Activated T-cell treated with anti-CD3 and anti-CD28 coated beads, Interleukin-2, amount 50 U/mL, for 24 hours (primary cell): ENCODE data around the gene MCM5.
"Not testable (repeated sequence)": the region's sequence is repeated elsewhere in the genome, so short reads cannot be mapped to it uniquely, and the experiment has no call there.

Experiments
- DNase-seq: peaks from one replicate; pipeline ENCODE4 v3.0.0-alpha.2; 2020
- H3K27ac Mint-ChIP-seq: 2 replicates; pipeline ENCODE4 v1.8.0; 2020; ENCODE audit warnings: mild to moderate bottlenecking, mixed read lengths
- H3K27me3 Mint-ChIP-seq: 2 replicates; pipeline ENCODE4 v1.8.0; 2020; ENCODE audit warnings: mixed read lengths
- H3K36me3 Mint-ChIP-seq: 2 replicates; pipeline ENCODE4 v1.8.0; 2020; ENCODE audit warnings: low read depth, mixed read lengths
- H3K4me1 Mint-ChIP-seq: 2 replicates; pipeline ENCODE4 v1.8.0; 2020; ENCODE audit warnings: low read depth, mixed read lengths
- H3K4me3 Mint-ChIP-seq: 2 replicates; pipeline ENCODE4 v1.8.0; 2020; ENCODE audit warnings: mild to moderate bottlenecking, moderate library complexity, mixed read lengths
- H3K9me3 Mint-ChIP-seq: 2 replicates; pipeline ENCODE4 v1.8.0; 2020; ENCODE audit warnings: mixed read lengths

Gene MCM5

GRCh38 chr22:35386670-35387288, 13.2 kb upstream of the MCM5 start:
- no peak for DNase-seq
- H3K27ac Mint-ChIP-seq: no peak overlapping the region
- no peaks in the 10 kb centered on the region for H3K36me3 Mint-ChIP-seq
- no peak overlapping the region for H3K4me3 Mint-ChIP-seq
- no peaks in the 10 kb centered on the region for H3K9me3 Mint-ChIP-seq
- peaks cover under 1% of the 10 kb centered on the region for H3K4me1 Mint-ChIP-seq
- H3K27me3 Mint-ChIP-seq: peaks cover 50% of the 10 kb centered on the region

DNA sequence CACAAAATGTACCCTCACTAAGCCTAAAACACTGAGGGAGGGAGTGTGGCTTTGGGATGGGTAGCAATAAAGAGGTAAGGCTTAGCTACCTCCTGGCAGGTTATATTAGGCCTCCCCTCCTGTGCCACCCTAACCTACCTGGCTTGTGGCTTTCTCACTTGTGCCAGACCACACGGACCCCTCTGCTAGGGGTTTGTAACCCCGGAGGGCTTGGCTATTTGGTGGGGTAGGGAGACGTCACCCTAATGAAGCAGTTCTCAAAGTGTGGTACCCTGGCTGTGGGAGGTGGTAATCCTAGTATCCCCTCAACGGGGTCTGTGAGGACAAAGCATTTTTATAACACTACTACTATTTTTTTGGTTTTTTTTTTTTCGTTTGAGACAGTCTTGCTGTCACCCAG, 9.0 kb upstream of the MCM5 start:
- no peak for DNase-seq
- no peaks in the 10 kb centered on the region for H3K36me3 Mint-ChIP-seq
- no peak overlapping the region for H3K27ac Mint-ChIP-seq
- no peaks in the 10 kb centered on the region for H3K9me3 Mint-ChIP-seq
- H3K4me1 Mint-ChIP-seq: no peaks in the 10 kb centered on the region
- no peak overlapping the region for H3K4me3 Mint-ChIP-seq
- H3K27me3 Mint-ChIP-seq: peaks cover 17% of the 10 kb centered on the region

GRCh38 chr22:35392357-35392756, 7.6 kb upstream of the MCM5 start:
- Mint-ChIP-seq H3K36me3 (no peaks in the 10 kb centered on the region), H3K27ac (no peak overlapping the region), H3K27me3 (peaks cover 7% of the 10 kb centered on the region), H3K4me3 (no peak overlapping the region), H3K9me3 (no peaks in the 10 kb centered on the region), H3K4me1 (no peaks in the 10 kb centered on the region)
- DNase-seq: no peak

DNA sequence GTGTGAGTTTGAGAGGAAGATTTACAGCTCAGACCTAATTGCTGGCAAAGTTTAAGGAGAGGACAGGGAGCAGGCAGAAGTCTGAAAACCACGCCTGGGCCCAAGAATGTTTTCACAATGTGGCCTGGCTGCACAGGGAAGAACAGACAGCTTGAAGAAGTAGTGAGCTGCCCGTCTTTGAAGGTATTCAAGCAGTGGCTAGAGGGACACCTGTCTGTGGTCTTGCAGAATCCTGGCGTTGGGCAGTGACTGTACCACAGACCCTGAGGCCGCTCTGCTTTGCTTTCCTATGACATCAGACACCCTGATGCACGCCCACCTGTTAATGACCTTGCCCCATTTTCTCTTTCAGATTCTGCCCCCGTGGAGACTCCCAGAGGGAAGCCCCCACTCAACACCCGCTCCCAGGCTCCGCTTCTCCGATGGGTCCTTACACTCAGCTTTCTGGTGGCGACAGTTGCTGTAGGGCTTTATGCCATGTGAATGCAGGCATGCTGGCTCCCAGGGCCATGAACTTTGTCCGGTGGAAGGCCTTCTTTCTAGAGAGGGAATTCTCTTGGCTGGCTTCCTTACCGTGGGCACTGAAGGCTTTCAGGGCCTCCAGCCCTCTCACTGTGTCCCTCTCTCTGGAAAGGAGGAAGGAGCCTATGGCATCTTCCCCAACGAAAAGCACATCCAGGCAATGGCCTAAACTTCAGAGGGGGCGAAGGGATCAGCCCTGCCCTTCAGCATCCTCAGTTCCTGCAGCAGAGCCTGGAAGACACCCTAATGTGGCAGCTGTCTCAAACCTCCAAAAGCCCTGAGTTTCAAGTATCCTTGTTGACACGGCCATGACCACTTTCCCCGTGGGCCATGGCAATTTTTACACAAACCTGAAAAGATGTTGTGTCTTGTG, 6.6 kb upstream of the MCM5 start:
- Mint-ChIP-seq H3K4me1 (no peaks in the 10 kb centered on the region), H3K4me3 (no peak overlapping the region), H3K9me3 (no peaks in the 10 kb centered on the region), H3K27me3 (peaks cover 4% of the 10 kb centered on the region), H3K27ac (no peak overlapping the region), H3K36me3 (no peaks in the 10 kb centered on the region)
- DNase-seq: no peak

DNA sequence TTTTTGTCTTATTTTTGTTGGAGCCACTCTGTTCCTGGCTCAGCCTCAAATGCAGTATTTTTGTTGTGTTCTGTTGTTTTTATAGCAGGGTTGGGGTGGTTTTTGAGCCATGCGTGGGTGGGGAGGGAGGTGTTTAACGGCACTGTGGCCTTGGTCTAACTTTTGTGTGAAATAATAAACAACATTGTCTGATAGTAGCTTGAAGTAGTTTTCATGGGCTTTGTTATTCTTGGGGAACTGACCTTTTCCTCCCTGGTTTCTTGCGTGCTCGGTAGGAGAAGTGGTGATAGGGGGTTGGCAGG, 6.0 kb upstream of the MCM5 start:
- Mint-ChIP-seq H3K36me3 (peaks cover 3% of the 10 kb centered on the region), H3K4me1 (peaks cover 2% of the 10 kb centered on the region), H3K27me3 (peaks cover under 1% of the 10 kb centered on the region), H3K27ac (no peak overlapping the region), H3K9me3 (no peaks in the 10 kb centered on the region), H3K4me3 (no peak overlapping the region)
- DNase-seq: no peak

DNA sequence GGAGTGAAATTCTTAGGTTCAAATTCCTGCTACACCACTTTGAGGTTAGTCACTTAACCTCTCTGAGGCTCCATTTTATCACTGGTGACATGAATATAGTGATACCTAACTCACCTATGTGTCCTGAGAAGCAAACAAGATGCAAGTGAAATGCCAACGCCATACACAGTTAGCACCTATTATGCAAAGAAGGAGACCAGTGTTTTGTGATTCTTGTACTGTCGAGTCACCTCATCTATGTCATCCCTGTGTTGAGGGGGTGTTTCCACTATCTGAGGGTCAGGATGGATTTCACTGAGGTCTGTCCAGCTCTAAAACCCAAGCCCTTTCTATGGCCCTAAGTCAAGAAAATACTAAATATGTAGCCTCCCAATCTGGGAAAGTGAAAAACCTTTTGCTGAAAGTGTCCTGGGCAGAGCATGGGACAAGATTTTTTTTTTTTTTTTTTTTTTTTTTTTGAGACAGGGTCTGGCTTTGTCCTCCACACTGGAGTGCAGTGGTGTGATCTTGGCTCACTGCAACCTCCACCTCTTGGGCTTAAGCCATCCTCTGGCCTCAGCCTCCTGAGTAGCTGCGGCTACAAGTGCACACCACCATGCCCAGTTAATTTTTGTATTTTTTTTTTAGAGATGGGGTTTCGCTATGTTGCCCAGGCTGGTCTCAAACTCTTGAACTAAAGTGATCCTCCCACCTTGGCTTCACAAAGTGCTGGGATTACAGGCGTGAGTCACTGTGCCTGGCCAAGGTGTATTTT, 5.0 kb upstream of the MCM5 start:
- Mint-ChIP-seq H3K27me3 (no peaks in the 10 kb centered on the region), H3K4me1 (peaks cover 9% of the 10 kb centered on the region), H3K36me3 (peaks cover 13% of the 10 kb centered on the region), H3K27ac (no peak overlapping the region), H3K4me3 (no peak overlapping the region), H3K9me3 (no peaks in the 10 kb centered on the region)
- DNase-seq: no peak

GRCh38 chr22:35396622-35397021, 3.3 kb upstream of the MCM5 start:
- not testable (repeated sequence) for H3K27me3 Mint-ChIP-seq, H3K4me3 Mint-ChIP-seq, H3K27ac Mint-ChIP-seq, H3K9me3 Mint-ChIP-seq, DNase-seq
- Mint-ChIP-seq H3K4me1 (peaks cover 19% of the 10 kb centered on the region), H3K36me3 (peaks cover 28% of the 10 kb centered on the region)

DNA sequence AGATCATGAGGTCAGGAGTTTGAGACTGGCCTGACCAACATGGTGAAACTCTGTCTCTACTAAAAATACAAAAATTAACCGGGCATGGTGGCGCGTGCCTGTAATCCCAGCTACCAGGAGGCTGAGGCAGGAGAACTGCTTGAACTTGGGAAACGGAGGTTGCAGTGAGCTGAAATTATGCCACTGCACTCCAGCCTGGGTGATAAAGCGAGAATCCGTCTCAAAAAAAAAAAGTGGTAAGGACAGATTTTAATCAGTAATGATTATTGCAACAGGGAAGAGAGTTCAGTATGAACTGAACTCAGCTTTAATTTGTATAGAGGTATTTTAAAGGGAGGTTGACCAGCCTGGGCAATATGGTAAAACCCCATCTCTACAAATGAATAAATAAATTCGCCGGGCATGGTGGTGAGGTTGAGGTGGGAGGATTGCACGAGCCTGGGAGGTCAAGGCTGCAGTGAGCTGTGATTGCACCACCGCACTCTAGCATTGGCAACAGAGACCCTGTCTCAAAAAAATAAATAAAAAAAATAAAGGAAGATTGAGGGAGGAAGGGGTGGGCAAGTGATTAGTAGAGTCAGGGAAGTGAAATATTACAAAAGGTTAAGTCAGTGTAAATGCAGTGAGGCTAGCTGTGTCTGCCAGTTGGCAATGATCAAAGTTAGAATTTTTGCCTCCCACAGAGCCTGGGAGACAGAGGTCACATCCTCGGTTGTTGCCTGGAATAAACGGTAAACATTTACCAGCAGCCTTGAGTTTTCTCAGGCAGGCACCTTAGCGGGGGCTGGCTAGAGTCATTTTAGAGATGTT, 2.6 kb upstream of the MCM5 start:
- peaks cover 24% of the 10 kb centered on the region for H3K4me1 Mint-ChIP-seq
- no peak overlapping the region for H3K27ac Mint-ChIP-seq
- H3K27me3 Mint-ChIP-seq: no peaks in the 10 kb centered on the region
- no peaks in the 10 kb centered on the region for H3K9me3 Mint-ChIP-seq
- H3K4me3 Mint-ChIP-seq: no peak overlapping the region
- peaks cover 35% of the 10 kb centered on the region for H3K36me3 Mint-ChIP-seq
- no peak for DNase-seq

DNA sequence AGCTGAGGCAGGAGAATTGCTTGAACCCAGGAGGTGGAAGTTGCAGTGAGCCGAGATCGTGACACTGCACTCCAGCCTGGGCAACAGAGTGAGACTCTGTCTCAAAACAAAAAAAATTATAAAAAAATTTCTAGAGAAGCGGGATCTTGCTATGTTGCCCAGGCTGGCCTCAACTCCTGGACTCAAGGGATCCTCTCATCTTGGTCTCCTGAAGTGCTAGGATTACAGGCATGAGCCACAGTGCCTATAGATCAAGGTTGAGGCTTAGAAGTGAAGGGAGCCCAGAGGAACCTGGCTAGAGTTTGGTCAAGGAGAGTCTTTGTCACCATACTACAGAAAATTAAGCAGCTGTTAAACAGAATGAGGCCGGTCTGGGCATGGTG, 1.4 kb upstream of the MCM5 start:
- DNase-seq: no peak
- H3K27ac Mint-ChIP-seq: peak overlapping the region; percentile 100
- H3K9me3 Mint-ChIP-seq: no peaks in the 10 kb centered on the region
- H3K4me1 Mint-ChIP-seq: peaks cover 35% of the 10 kb centered on the region
- H3K27me3 Mint-ChIP-seq: no peaks in the 10 kb centered on the region
- peak overlapping the region; percentile 99 for H3K4me3 Mint-ChIP-seq
- peaks cover 48% of the 10 kb centered on the region for H3K36me3 Mint-ChIP-seq

DNA sequence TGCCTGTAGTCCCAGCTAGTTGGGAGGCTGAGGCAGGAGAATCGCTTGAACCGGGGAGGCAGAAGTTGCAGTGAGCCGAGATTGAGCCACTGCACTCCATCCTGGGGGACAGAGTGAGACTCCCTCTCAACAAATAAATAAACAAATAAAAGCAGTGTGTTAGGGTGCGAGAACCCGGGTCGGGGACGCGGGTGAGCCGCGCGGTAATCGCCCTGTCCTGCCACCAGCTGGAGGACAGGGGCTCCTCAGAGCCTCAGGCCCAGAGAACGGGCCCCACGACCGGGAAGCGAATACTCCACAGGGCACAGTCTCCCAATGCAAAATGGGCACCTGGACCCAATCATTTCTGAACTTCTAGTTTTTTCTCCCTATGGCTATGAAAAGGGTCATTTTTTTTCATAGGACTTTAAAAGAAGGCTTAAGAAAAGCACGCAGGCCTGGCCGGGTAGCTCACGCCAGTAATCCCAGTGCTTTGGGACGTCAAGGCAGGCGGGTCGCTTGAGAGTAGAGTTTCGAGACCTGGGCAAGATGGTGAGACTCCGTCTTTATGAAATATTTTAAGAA, 744 bp upstream of the MCM5 start:
- Mint-ChIP-seq H3K36me3 (peaks cover 54% of the 10 kb centered on the region), H3K27me3 (no peaks in the 10 kb centered on the region), H3K4me1 (peaks cover 37% of the 10 kb centered on the region), H3K9me3 (no peaks in the 10 kb centered on the region), H3K27ac (peak overlapping the region; percentile 100), H3K4me3 (peak overlapping the region; percentile 99)
- DNase-seq: peak; percentile 56

DNA sequence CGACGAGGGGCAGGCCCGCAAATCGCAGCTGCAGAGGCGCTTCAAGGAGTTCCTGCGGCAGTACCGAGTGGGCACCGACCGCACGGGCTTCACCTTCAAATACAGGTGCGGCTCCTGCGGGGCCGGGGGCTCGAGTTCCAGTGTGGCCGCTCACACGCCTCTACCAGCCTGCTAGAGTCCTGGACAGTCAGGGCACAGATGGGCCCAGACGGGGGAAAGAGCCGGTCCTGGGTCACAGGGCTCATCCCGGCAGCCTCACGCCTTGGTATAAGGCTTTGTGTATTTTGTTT, 506 bp downstream of the MCM5 start:
- H3K27ac Mint-ChIP-seq: peak overlapping the region; percentile 100
- peaks cover 40% of the 10 kb centered on the region for H3K4me1 Mint-ChIP-seq
- no peaks in the 10 kb centered on the region for H3K27me3 Mint-ChIP-seq
- no peak for DNase-seq
- H3K36me3 Mint-ChIP-seq: peaks cover 66% of the 10 kb centered on the region
- H3K9me3 Mint-ChIP-seq: no peaks in the 10 kb centered on the region
- H3K4me3 Mint-ChIP-seq: peak overlapping the region; percentile 99

GRCh38 chr22:35401863-35402262, 1.9 kb downstream of the MCM5 start:
- no peak for DNase-seq
- Mint-ChIP-seq H3K27ac (peak overlapping the region; percentile 84), H3K9me3 (no peaks in the 10 kb centered on the region), H3K4me1 (peaks cover 44% of the 10 kb centered on the region), H3K27me3 (no peaks in the 10 kb centered on the region), H3K4me3 (peak overlapping the region; percentile 99), H3K36me3 (peaks cover 80% of the 10 kb centered on the region)

GRCh38 chr22:35403356-35403755, 3.4 kb downstream of the MCM5 start:
- no peaks in the 10 kb centered on the region for H3K9me3 Mint-ChIP-seq
- no peaks in the 10 kb centered on the region for H3K27me3 Mint-ChIP-seq
- peaks cover 95% of the 10 kb centered on the region for H3K36me3 Mint-ChIP-seq
- H3K4me1 Mint-ChIP-seq: peaks cover 45% of the 10 kb centered on the region
- no peak for DNase-seq
- H3K27ac Mint-ChIP-seq: no peak overlapping the region
- H3K4me3 Mint-ChIP-seq: no peak overlapping the region

- H3K27ac Mint-ChIP-seq: no peak overlapping the region
- peaks cover 99% of the 10 kb centered on the region for H3K36me3 Mint-ChIP-seq
- no peaks in the 10 kb centered on the region for H3K9me3 Mint-ChIP-seq
These were observed 4.2 kb downstream of the MCM5 start for GRCh38 chr22:35404176-35404575.

More at GRCh38 chr22:35404176-35404575, 4.2 kb downstream of the MCM5 start:
- no peaks in the 10 kb centered on the region for H3K27me3 Mint-ChIP-seq
- no peak overlapping the region for H3K4me3 Mint-ChIP-seq
- H3K4me1 Mint-ChIP-seq: peaks cover 44% of the 10 kb centered on the region
- DNase-seq: no peak
